GM12873 (cell line): ENCODE results near the gene MARVELD3.

ENCODE experiments used
- TF ChIP-seq, protein P1 (sequence below): IDR thresholded peaks from 2 replicates; pipeline ENCODE4 v1.5.1; 2012; ENCODE audit warnings: low read depth, mild to moderate bottlenecking, moderate library complexity, low read length, control low read depth; ENCODE audit not compliant: insufficient read depth; ENCODE audit errors: missing control alignments

MARVELD3 gene

DNA sequence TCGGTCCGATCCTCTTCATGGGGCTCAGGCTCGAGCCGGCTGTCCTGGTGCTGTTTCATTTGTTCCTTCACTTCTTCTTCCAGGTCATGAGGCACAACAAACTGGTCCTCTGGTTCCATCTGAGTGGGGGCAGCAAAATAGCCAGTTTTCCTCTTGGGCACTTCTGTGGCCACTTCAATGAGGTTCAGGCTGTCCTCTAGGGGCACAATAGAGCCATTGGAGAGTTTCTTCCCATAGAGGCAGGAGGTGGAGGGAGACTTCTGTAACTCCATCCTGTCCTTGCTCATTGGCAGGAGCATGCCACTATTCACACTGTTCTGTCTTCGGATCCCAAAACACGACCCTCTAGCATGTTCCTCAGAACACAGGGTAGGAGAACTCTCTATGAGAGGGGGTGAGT, 22.9 kb downstream of the MARVELD3 start:
- TF ChIP-seq, protein P1, sequence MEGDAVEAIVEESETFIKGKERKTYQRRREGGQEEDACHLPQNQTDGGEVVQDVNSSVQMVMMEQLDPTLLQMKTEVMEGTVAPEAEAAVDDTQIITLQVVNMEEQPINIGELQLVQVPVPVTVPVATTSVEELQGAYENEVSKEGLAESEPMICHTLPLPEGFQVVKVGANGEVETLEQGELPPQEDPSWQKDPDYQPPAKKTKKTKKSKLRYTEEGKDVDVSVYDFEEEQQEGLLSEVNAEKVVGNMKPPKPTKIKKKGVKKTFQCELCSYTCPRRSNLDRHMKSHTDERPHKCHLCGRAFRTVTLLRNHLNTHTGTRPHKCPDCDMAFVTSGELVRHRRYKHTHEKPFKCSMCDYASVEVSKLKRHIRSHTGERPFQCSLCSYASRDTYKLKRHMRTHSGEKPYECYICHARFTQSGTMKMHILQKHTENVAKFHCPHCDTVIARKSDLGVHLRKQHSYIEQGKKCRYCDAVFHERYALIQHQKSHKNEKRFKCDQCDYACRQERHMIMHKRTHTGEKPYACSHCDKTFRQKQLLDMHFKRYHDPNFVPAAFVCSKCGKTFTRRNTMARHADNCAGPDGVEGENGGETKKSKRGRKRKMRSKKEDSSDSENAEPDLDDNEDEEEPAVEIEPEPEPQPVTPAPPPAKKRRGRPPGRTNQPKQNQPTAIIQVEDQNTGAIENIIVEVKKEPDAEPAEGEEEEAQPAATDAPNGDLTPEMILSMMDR = peak; percentile 60

DNA sequence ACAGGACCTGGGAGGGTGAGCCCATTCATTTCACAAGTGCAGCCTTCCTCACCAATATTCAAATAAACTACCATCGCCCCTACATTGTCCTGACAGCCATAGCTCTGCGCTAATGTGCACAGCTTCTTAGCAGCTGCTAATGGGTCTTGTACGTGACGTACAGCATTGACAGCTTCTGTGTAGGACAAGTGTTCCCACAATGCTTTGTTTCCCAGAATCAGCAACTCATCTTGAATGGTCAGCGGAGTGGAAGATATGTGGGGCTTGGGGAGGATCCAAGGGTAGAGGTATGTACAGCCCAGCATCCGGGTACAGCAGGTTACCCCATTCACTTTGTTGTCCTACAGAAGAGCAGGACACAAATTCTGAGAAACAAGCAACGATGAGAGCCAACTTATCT, 23.7 kb downstream of the MARVELD3 start:
- TF ChIP-seq, protein P1 = no peak

DNA sequence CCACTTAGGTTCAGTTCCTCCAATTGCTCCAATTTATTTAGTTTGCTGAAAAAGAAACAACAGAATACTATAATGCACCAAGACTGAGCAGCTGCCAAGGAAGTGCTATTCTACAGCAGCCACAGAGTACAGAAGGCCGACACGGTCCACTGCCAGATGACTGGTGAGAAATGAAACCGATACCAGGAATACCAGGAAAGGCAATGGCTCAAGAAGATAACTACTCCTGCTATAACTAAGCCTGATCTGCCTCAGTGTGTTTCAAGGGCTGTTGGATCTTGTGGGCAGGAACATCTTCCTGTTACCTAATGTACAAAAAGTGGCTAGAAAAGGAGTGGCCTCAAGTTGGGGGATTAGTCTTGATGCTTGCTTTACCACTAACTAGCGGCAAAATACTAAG, 32.8 kb downstream of the MARVELD3 start:
- TF ChIP-seq, protein P1 = no peak

DNA sequence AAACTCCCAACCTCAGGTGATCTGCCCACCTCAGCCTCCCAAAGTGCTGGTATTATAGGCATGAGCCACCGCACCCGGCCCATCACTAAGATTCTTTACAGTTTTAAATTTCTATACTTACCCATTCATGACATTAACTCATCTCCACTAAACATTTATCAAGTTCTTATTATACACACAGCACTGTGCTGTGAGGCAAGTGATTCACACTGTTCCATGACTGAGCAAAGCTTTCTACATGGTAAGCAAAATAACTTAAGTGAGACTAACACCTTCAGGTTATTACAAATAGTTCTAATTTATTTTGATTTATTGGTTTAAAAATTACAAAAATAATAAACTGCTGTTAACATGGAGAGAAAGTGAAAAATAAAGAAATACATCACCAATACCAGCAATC, 33.5 kb downstream of the MARVELD3 start:
- TF ChIP-seq, protein P1 = no peak

DNA sequence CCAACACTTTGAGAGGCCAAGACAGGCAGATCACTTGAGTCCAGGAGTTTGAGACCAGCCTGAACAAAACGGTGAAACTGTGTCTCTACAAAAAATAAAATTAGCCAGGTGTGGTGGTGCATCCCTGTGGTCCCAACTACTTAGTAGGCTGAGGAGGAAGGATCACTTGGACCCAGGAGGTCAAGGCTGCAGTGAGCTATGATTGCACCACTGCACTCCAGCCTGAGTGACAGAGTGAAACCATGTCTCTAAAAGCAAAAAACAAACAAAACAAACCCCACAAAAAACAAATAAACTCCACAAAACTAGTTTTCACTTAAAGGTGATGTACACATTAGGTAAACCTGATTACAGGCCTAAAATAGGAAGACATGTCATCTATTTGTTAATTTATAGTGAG, 40.3 kb downstream of the MARVELD3 start:
- TF ChIP-seq, protein P1 = no peak

DNA sequence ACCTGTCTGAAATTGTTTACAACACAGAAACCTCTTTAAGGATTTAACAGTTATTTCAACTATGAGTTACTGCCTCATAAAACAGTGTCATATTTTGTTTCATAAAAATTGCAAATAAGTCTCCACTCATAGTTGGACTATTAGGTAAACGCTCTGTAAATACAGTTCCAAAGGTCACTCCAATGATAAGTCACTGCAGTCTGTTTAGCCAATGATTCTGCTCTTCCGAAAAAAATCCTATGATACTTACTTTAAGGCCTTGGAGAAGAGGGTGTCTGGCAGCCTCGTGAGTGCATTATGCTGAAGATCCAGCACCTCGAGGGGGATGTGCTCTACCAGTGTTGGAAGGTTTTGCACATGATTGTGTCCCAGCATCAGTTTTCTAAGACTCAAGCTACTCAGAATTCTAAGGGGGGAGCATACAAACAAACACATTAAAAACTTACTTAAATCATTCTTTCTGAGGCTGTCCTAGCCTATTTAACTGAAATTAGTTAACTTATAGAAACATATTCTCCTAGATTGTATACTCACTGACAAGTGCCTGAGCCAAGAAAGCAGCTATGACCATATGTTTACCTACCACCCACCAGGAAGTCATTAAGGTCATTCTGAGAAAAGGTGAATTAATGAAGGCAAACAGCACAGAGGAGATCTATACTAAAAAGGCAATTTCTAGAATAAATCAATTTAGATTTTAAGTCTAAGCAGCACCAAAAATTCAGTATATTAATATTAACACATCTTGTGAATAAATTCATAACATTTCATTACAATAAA, 41.1 kb downstream of the MARVELD3 start:
- TF ChIP-seq, protein P1 = no peak

DNA sequence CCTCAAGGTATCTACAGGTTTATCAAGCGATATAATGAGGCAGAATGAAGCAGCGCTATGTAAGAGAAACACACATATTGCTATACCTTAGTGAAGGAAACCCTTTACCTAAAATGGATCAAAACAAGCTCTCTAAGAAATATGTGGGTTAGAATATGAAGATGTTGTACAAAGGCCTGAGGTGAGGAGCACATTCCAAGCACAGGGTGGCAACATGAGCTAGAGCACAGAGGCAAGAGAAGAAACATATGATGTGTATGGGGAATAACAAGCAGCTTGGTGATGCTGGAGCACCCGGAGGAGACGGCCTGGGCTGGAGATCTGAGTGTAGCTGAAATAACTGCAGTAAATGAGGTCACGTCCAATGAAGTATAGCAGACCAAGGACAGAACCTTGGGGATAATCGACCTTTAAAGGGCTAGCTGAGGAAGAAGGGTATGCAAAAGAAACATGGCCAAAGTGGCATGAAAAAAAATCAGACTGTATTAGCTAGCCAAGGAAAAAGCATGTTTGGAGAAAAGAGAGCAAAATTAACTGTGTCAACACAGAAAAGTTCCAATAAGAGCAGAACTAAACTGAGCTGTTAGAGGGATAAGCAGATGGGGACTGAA, 44.0 kb downstream of the MARVELD3 start:
- TF ChIP-seq, protein P1 = no peak
